Body of pancreas (tissue), 4 donors: ENCODE data around the gene DYNC2LI1.

Experiments used
- POLR2A ChIP-seq, 3 donors: fragments of 450-650 bp; IDR thresholded peaks; one replicate each; pipeline ENCODE4 v1.6.1; 2016; ENCODE audit warnings: antibody characterized with exemption in 3 of 3, mild to moderate bottlenecking in 2 of 3
- TF ChIP-seq, protein P1 (sequence below), 7 experiments: fragments of 450-650 bp in 4 of 7; fragments of 200-600 bp in 3 of 7; sonication (generic) in 3 of 7; IDR thresholded peaks; one replicate each; pipeline ENCODE4 v1.5.1; 2016 to 2019; ENCODE audit warnings: antibody characterized with exemption in 7 of 7

DNA sequence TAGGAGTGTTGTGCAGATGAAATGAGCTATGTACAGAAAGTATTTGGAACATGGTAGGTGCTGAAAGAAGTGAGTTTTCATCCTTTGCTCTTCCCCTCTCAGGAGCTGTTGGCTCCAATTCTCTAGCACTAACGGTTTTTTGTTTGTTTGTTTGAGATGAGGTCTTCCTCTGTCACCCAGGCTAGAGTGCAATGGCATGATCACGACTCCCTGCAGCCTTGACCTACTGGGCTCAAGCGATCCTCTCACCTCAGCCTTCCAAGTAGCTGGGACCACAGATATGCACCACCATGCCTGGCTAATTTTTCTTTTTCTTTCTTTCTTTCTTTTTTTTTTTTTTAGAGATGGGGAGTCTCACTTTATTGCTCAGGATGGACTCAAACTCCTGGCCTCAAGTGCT, 52.0 kb downstream of the DYNC2LI1 start:
- TF ChIP-seq, protein P1, sequence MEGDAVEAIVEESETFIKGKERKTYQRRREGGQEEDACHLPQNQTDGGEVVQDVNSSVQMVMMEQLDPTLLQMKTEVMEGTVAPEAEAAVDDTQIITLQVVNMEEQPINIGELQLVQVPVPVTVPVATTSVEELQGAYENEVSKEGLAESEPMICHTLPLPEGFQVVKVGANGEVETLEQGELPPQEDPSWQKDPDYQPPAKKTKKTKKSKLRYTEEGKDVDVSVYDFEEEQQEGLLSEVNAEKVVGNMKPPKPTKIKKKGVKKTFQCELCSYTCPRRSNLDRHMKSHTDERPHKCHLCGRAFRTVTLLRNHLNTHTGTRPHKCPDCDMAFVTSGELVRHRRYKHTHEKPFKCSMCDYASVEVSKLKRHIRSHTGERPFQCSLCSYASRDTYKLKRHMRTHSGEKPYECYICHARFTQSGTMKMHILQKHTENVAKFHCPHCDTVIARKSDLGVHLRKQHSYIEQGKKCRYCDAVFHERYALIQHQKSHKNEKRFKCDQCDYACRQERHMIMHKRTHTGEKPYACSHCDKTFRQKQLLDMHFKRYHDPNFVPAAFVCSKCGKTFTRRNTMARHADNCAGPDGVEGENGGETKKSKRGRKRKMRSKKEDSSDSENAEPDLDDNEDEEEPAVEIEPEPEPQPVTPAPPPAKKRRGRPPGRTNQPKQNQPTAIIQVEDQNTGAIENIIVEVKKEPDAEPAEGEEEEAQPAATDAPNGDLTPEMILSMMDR (IDR thresholded peaks at IDR 0.05): no peak
- no peak for TF ChIP-seq POLR2A (IDR thresholded peaks at IDR 0.05)
